ENCODE measurements around the gene ZRANB1. TPM values are rescaled to one million over a fixed set of nuclear protein-coding genes. Genes with fewer than 3 reads are reported as not detected.

ZRANB1 gene
- total RNA-seq, 4 donors from 2014 or later, result 35.5 to 44.7 (median 37.4) TPM

DNA sequence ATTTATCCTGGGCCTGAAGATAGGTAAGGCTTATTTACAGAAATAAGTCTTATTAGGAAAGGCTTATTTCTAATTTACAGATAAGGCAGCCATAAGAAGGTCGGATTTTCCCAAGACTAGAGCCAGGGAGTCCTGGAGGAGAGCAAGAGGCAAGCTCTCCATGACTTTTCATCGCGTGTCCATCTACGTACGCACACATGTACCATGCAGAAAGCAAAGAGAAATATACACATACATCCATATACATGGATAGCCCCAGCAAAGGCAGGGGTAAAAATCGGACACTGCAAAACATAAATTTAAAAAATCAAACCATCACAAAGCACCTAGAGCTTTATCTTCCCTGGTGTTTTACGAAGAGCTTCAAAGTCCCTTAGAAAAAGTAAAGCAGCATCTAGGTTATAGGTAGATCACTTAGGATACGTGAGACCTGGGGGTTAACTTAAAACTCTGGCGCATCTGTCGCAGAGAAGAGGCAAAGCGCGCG is 25.8 kb upstream of the ZRANB1 start:
- TF ChIP-seq, protein P1, sequence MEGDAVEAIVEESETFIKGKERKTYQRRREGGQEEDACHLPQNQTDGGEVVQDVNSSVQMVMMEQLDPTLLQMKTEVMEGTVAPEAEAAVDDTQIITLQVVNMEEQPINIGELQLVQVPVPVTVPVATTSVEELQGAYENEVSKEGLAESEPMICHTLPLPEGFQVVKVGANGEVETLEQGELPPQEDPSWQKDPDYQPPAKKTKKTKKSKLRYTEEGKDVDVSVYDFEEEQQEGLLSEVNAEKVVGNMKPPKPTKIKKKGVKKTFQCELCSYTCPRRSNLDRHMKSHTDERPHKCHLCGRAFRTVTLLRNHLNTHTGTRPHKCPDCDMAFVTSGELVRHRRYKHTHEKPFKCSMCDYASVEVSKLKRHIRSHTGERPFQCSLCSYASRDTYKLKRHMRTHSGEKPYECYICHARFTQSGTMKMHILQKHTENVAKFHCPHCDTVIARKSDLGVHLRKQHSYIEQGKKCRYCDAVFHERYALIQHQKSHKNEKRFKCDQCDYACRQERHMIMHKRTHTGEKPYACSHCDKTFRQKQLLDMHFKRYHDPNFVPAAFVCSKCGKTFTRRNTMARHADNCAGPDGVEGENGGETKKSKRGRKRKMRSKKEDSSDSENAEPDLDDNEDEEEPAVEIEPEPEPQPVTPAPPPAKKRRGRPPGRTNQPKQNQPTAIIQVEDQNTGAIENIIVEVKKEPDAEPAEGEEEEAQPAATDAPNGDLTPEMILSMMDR (IDR thresholded peaks at IDR 0.05; ENCODE audit: low read depth), result no peak

DNA sequence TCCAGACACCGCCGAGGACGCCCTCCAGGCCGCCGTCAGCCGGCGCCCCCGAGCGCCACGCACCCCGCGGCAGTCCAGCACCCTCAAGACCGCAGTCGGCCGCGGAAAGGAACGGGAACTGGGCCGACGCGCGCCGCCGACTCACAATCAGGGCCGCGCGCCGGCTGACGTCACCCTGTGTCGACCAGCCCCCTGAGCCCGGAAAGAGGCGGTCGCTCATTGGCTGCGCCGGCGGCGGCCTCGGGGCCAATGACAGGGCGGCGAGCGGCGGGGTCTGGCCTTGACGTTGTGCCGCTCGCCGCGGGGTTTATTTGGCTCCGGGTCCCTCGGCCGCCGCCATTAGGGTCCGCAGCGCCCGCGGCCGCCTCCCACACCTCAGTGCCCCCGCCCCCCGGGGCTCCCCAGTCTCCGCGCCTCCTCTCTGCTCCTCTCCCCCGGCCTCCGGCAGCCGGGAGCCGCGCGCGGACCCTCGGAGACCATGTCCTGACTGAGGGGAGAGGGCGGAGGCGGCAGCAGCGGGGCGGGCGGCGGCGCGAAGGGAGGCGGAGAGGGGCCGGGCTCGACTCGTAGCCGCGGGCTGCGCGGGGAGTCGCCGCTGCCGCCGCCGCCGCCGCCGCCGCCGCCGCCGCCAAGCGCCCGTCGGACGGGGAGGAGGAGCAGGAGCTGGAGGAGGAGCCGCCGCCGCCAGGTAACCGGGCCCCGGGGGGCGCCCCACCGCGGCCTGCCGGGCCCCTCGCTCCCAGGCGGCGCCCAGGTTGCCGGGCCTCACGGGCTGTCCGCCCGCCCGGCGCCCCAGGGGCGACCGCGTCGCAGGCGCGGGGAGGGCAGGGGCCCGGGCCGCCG is 25.1 kb upstream of the ZRANB1 start:
- TF ChIP-seq, protein P1 (IDR thresholded peaks at IDR 0.05; ENCODE audit: low read depth), result no peak

DNA sequence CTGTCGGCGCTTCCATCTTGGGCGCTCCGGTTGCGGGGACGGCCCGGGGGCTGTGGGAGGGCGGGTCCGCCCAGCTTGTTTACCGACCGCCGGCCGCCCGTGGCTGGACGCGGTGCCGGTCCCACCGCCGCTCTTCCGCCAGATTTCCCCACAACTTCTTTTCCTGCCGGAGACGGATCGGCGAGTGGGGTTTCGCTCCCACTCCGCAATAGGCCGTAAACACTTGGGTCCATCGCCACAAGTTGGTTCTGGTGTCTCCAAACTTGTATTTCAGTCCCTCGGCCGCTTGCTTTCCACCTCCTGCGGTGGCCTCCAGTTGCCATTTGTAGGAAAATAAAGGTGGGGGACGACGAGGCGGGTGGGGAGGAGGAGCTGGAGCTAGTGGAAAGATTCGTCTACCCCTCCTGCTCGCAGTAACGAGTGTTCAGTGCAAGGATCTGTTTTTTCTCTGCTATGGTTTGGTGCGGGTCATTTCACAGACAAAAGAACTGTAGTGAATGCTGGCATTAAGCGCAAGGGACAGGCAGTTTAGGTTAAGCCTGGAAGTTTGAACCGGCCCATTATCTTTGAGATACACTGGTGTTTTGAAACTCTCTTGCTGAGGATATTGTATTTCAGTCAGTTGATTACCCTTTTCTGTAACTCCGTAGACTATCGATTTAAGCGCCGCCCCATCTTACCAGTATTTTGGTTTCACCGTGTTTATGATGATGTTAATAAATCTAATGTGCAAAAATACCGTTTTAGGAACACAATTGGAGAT is 24.3 kb upstream of the ZRANB1 start:
- TF ChIP-seq, protein P1 (IDR thresholded peaks at IDR 0.05; ENCODE audit: low read depth), result no peak

DNA sequence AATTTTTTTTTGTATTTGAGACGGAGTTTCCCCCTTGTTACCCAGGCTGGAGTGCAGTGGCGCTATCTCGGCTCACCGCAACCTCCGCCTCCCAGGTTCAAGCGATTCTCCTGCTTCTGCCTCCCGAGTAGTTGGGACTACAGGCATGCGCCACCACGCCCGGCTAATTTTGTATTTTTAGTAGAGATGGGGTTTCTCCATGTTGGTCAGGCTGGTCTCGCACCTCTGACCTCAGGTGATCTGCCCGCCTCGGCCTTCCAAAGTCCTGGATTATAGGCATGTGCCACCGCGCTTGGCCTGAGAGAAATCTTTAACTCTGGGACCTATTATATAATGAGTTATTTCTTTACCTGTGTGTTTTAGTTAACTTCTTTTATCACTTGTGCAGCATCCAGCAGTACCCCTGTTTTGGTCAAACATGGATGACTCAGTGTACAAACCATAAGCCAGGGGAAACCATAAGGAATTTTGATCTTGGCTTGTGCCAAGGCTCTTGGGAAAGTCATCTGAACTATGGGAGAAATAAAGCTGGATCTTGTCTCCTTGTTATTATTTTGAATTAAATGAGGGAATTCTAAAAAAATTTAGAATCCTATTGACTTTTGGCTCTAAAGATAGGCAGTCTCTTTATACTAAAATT is 23.6 kb upstream of the ZRANB1 start:
- TF ChIP-seq, protein P1 (IDR thresholded peaks at IDR 0.05; ENCODE audit: low read depth), result no peak

DNA sequence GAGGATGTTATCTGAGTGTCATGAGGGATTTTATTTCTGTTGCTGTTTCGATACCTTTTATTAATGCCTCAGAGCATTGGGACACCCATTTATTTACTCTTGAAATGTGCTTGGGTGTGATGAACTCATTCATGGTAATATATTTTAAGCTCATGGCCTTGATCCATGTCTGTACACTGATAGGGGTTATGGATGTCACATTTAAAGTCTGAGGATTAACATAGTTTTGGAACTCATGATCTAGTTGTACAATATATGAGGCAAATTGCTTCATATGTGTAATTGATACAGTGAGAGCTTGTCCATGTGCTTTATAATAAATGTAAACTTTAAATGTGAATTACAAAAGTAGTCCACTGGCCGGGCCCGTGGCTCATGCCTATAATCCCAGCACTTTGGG is 23.0 kb upstream of the ZRANB1 start:
- TF ChIP-seq, protein P1 (IDR thresholded peaks at IDR 0.05; ENCODE audit: low read depth), result no peak

DNA sequence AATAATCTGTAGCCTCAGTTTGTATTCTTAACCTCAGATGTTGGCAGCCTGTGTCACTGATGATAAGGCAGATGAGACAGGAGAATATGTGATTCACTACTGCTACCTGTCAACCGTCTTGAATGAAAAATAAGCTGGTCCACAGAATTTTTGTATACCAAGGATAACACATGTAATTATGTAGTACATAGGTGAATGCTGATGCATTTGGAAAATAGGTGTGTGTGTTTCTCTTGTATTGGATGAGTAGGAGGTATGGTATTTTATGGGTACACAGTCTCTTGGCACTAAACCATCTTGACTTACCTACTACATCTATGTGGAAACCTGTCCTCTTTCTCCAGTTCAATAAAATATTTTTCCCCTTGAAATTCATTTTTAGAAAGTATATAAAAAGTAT is 20.7 kb upstream of the ZRANB1 start:
- TF ChIP-seq, protein P1 (IDR thresholded peaks at IDR 0.05; ENCODE audit: low read depth), result no peak

DNA sequence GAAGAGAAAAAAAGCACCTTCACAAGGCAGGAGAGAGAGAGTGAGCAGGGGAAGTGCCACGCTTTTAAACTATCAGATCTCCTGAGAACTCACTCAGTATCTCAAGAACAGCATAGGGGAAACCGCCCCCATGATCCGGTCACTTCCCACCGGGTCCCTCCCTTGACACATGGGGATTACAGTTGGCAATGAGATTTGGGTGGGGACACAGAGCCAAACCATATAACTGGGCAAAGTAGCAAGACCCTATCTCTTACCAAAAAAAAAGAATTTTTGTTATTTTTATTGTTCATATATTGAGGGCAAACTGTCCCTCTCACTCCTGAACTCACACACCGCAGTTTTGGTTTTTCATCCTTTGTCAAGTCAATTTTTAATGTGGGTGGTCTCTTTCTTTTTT is 18.2 kb upstream of the ZRANB1 start:
- TF ChIP-seq, protein P1 (IDR thresholded peaks at IDR 0.05; ENCODE audit: low read depth), result no peak

Data from subcutaneous adipose tissue (tissue), 4 donors.